Caco-2 (cell line): ENCODE measurements around the gene DHX38. TPM values are rescaled to one million over a fixed set of nuclear protein-coding genes. Genes with fewer than 3 reads are reported as not detected.
A peak's percentile ranks its signal among the peaks of the same experiment; 100 is the strongest.

Experiments used
- BruUV-seq: library from RNA; stranded (reverse); fragments of 400-500 nt; replicated peaks from 2 replicates; lab custom pipeline; 2021; lab: Mats Ljungman, UMichigan
- CTCF ChIA-PET: fragments of 300-600 bp; sonication (Branson Sonifier 250); formaldehyde crosslinking; loops from one replicate; lab custom pipeline; 2022; ENCODE audit warnings: antibody characterized with exemption; lab: Charles Lee
- POLR2A ChIA-PET: fragments of 300-600 bp; sonication (Branson Sonifier 250); formaldehyde crosslinking; loops from one replicate; lab custom pipeline; 2022; ENCODE audit warnings: antibody characterized with exemption; lab: Charles Lee
- DNase-seq, 2 experiments: peaks; one replicate each; pipeline versions ENCODE4 v3.0.0 to v3.0.0-alpha.2; 2020 to 2022
- H3K27me3 ChIP-seq: replicated peaks from 2 replicates; pipeline ENCODE4 v1.6.0; 2011; ENCODE audit warnings: low read length; ENCODE audit not compliant: control insufficient read depth, insufficient read depth
- H3K36me3 ChIP-seq: 2 replicates; pipeline ENCODE4 v1.5.1; 2011; ENCODE audit warnings: low read length; ENCODE audit not compliant: control insufficient read depth, insufficient read depth
- H3K4me1 ChIP-seq: fragments of 250-450 bp; sonication (Bioruptor Pico); 2 replicates; pipeline ENCODE4 v1.5.1; 2020; ENCODE audit warnings: mild to moderate bottlenecking
- H3K4me3 ChIP-seq: 2 replicates; pipeline ENCODE4 v1.5.1; 2011; ENCODE audit warnings: low read depth, mild to moderate bottlenecking, control low read depth, low read length
- H3K9me3 ChIP-seq: fragments of 250-450 bp; sonication (Bioruptor Pico); 2 replicates; pipeline ENCODE4 v1.5.1; 2020; ENCODE audit warnings: mild to moderate bottlenecking, moderate library complexity
- H3K27ac Mint-ChIP-seq: one replicate; pipeline ENCODE4 v1.8.0; 2022; ENCODE audit warnings: mixed read lengths; ENCODE audit not compliant: unreplicated experiment
- H3K27me3 Mint-ChIP-seq: one replicate; pipeline ENCODE4 v1.8.0; 2022; ENCODE audit warnings: mixed read lengths; ENCODE audit not compliant: insufficient read depth, unreplicated experiment
- H3K36me3 Mint-ChIP-seq: one replicate; pipeline ENCODE4 v1.8.0; 2022; ENCODE audit warnings: mild to moderate bottlenecking, mixed read lengths; ENCODE audit not compliant: insufficient read depth, unreplicated experiment
- H3K4me1 Mint-ChIP-seq: one replicate; pipeline ENCODE4 v1.8.0; 2022; ENCODE audit warnings: low read depth, mixed read lengths; ENCODE audit not compliant: unreplicated experiment
- H3K4me3 Mint-ChIP-seq: one replicate; pipeline ENCODE4 v1.8.0; 2022; ENCODE audit warnings: mild to moderate bottlenecking, moderate library complexity, mixed read lengths; ENCODE audit not compliant: unreplicated experiment
- H3K9me3 Mint-ChIP-seq: one replicate; pipeline ENCODE4 v1.8.0; 2022; ENCODE audit warnings: mixed read lengths; ENCODE audit not compliant: unreplicated experiment
- CTCF ChIP-seq, 2 experiments: fragments of 200-600 bp in 1 of 2; IDR thresholded peaks; 1 replicate in 1 of 2; 2 replicates in 1 of 2; pipeline versions ENCODE4 v1.5.1 to v1.8.0; 2011 to 2022; ENCODE audit warnings: antibody characterized with exemption in 1 of 2, control low read depth in 1 of 2, inconsistent platforms in 1 of 2, low read depth in 1 of 2, low read length in 1 of 2, mild to moderate bottlenecking in 1 of 2, moderate library complexity in 1 of 2; ENCODE audit not compliant: insufficient read depth in 1 of 2, severe bottlenecking in 1 of 2, unreplicated experiment in 1 of 2
- intact Hi-C: fragments of 100-400 bp; cut with micrococcal nuclease; formaldehyde crosslinking; loops from one replicate; pipeline ENCODE4 v1.10.0; 2022; ENCODE audit not compliant: unreplicated experiment
- total RNA-seq: library from RNA; stranded (reverse); gene quantifications from 2 replicates; pipeline ENCODE4 v1.2.3, GENCODE V29; 2022

Gene DHX38
- total RNA-seq, 1 experiment from 2014 or later: 89.1 TPM

GRCh38 chr16:72139908-72140307 lies 46.3 kb downstream of the DHX38 start:
- ChIA-PET CTCF (no interaction called here), POLR2A (no interaction called here)
- H3K4me3 Mint-ChIP-seq: no peak overlapping the region
- no TSS peak for BruUV-seq
- no peak overlapping the region for H3K27ac Mint-ChIP-seq
- no peak for TF ChIP-seq CTCF (IDR thresholded peaks at IDR 0.05; ENCODE audit: insufficient read depth in 1 of 2, low read depth in 1 of 2, low read length in 1 of 2, severe bottlenecking in 1 of 2, unreplicated experiment in 1 of 2)
- no peaks in the 10 kb centered on the region for H3K9me3 Mint-ChIP-seq
- H3K27me3 Mint-ChIP-seq: peaks cover 8% of the 10 kb centered on the region
- no peak overlapping the region for H3K4me3 ChIP-seq
- DNase-seq: no peak
- H3K36me3 ChIP-seq: no peaks in the 10 kb centered on the region
- H3K4me1 Mint-ChIP-seq: no peaks in the 10 kb centered on the region
- H3K9me3 ChIP-seq: no peaks in the 10 kb centered on the region
- intact Hi-C loops: no loop called here
- no peaks in the 10 kb centered on the region for H3K36me3 Mint-ChIP-seq
- no peaks in the 10 kb centered on the region for H3K4me1 ChIP-seq
- H3K27me3 ChIP-seq: no peaks in the 10 kb centered on the region

GRCh38 chr16:72142476-72142875 lies 48.8 kb downstream of the DHX38 start:
- Mint-ChIP-seq H3K36me3 (no peaks in the 10 kb centered on the region), H3K4me3 (no peak overlapping the region), H3K4me1 (no peaks in the 10 kb centered on the region), H3K9me3 (no peaks in the 10 kb centered on the region), H3K27me3 (peaks cover 6% of the 10 kb centered on the region), H3K27ac (no peak overlapping the region)
- no peak for DNase-seq
- Histone ChIP-seq H3K9me3 (0 out of 2 replicates have a peak, but pooled peaks cover under 1% of the 10 kb centered on the region), H3K4me1 (no peaks in the 10 kb centered on the region), H3K36me3 (no peaks in the 10 kb centered on the region), H3K27me3 (no peaks in the 10 kb centered on the region), H3K4me3 (no peak overlapping the region)
- no peak for TF ChIP-seq CTCF (IDR thresholded peaks at IDR 0.05; ENCODE audit: insufficient read depth in 1 of 2, low read depth in 1 of 2, low read length in 1 of 2, severe bottlenecking in 1 of 2, unreplicated experiment in 1 of 2)
- ChIA-PET POLR2A (no interaction called here), CTCF (no interaction called here)
- no TSS peak for BruUV-seq
- intact Hi-C loops: no loop called here

- 0 out of 2 replicates have a peak, but pooled peaks cover 3% of the 10 kb centered on the region for H3K9me3 ChIP-seq
- H3K4me1 ChIP-seq: no peaks in the 10 kb centered on the region
- no peaks in the 10 kb centered on the region for H3K4me1 Mint-ChIP-seq
- H3K4me3 Mint-ChIP-seq: no peak overlapping the region
- no peaks in the 10 kb centered on the region for H3K27me3 ChIP-seq
- H3K9me3 Mint-ChIP-seq: no peaks in the 10 kb centered on the region
- no peaks in the 10 kb centered on the region for H3K36me3 Mint-ChIP-seq
- peaks cover 3% of the 10 kb centered on the region for H3K27me3 Mint-ChIP-seq
- peak in 1 of 2 experiments; percentile 27 for DNase-seq
- no peak overlapping the region for H3K4me3 ChIP-seq
- no peak overlapping the region for H3K27ac Mint-ChIP-seq
- no TSS peak for BruUV-seq
- intact Hi-C loops: loop anchor here (1.0 kb wide), 1 partner anchor 25 kb away; no protein-coding TSS in a partner anchor
- TF ChIP-seq CTCF (IDR thresholded peaks at IDR 0.05; ENCODE audit: insufficient read depth in 1 of 2, low read depth in 1 of 2, low read length in 1 of 2, severe bottlenecking in 1 of 2, unreplicated experiment in 1 of 2): peak; percentile 23 to 48
- no peaks in the 10 kb centered on the region for H3K36me3 ChIP-seq
- ChIA-PET CTCF (interaction anchor here (0.6 to 1.3 kb wide), 2 partner anchors 25 to 333 kb away, joined by 3 to 14 read pairs; no protein-coding TSS in a partner anchor), POLR2A (no interaction called here)
Measured at GRCh38 chr16:72149676-72150464, 56.2 kb downstream of the DHX38 start.
